H1 (cell line): Measurements from ENCODE around the gene KLHL35. TPM values are rescaled to one million over a fixed set of nuclear protein-coding genes. Genes with fewer than 3 reads are reported as not detected.

ENCODE experiments used
- CTCF ChIA-PET: fragments of 300-600 bp; sonication (Branson Sonifier 250); formaldehyde crosslinking; loops from one replicate; lab custom pipeline; 2021; ENCODE audit not compliant: partially characterized antibody; lab: Charles Lee
- POLR2A ChIA-PET: fragments of 300-600 bp; sonication (Branson Sonifier 250); formaldehyde crosslinking; loops from one replicate; lab custom pipeline; 2021; ENCODE audit warnings: inconsistent platforms; ENCODE audit not compliant: partially characterized antibody; lab: Charles Lee
- DNase-seq, 2 experiments: peaks; one replicate each; pipeline versions ENCODE4 v3.0.0 to v3.0.0-alpha.2; 2010 to 2022; ENCODE audit warnings: low spot score in 2 of 2, low read depth in 1 of 2, mixed read lengths in 1 of 2
- FAIRE-seq: peaks from 2 replicates; lab custom pipeline; 2011; peaks lifted over from hg19 to GRCh38; lab: Jason Lieb, UNC
- H2AFZ ChIP-seq: 2 replicates; pipeline ENCODE4 v1.8.1; 2012; ENCODE audit warnings: low read length, inconsistent platforms
- H2AK5ac ChIP-seq: 2 replicates; pipeline ENCODE4 v1.6.1; 2013; ENCODE audit warnings: low read depth, low read length
- H2BK120ac ChIP-seq: replicated peaks from 2 replicates; pipeline ENCODE3; 2013; ENCODE audit warnings: low read depth, low read length, inconsistent platforms
- H2BK12ac ChIP-seq: 2 replicates; pipeline ENCODE4 v1.6.1; 2013; ENCODE audit warnings: low read depth, low read length
- H2BK15ac ChIP-seq: 2 replicates; pipeline ENCODE4 v1.6.1; 2013; ENCODE audit warnings: low read length
- H2BK20ac ChIP-seq: 2 replicates; pipeline ENCODE4 v1.6.1; 2013; ENCODE audit warnings: low read length
- H2BK5ac ChIP-seq: 2 replicates; pipeline ENCODE4 v1.6.1; 2013; ENCODE audit warnings: low read depth, low read length
- H3K14ac ChIP-seq: 2 replicates; pipeline ENCODE4 v1.6.1; 2013; ENCODE audit warnings: inconsistent platforms; ENCODE audit not compliant: insufficient read length
- H3K18ac ChIP-seq: 2 replicates; pipeline ENCODE4 v1.6.1; 2013; ENCODE audit warnings: low read length; ENCODE audit errors: extremely low read depth
- H3K23ac ChIP-seq: 2 replicates; pipeline ENCODE4 v1.6.1; 2013; ENCODE audit warnings: inconsistent platforms; ENCODE audit not compliant: insufficient read length
- H3K23me2 ChIP-seq: 2 replicates; pipeline ENCODE4 v1.6.1; 2013; ENCODE audit warnings: low read depth, low read length
- H3K27ac ChIP-seq: 2 replicates; pipeline ENCODE4 v1.6.1; 2011; ENCODE audit warnings: low read depth, low read length, inconsistent platforms
- H3K27me3 ChIP-seq, 4 experiments: replicated peaks in 1 of 4; 1 replicate in 1 of 4; 2 replicates in 3 of 4; pipeline versions ENCODE4 v1.6.1 to v1.8.1; 2011 to 2013; ENCODE audit warnings: low read length in 3 of 4, mild to moderate bottlenecking in 3 of 4, inconsistent platforms in 2 of 4, mixed read lengths in 2 of 4, moderate library complexity in 1 of 4; ENCODE audit not compliant: control insufficient read depth in 3 of 4, insufficient read depth in 3 of 4; ENCODE audit errors: extremely low read depth in 1 of 4
- H3K36me3 ChIP-seq, 4 experiments: 2 replicates each; pipeline versions ENCODE4 v1.6.1 to v1.8.1; 2011 to 2013; ENCODE audit warnings: mild to moderate bottlenecking in 4 of 4, low read length in 3 of 4, moderate library complexity in 2 of 4, control low read depth in 1 of 4, inconsistent platforms in 1 of 4; ENCODE audit not compliant: insufficient read depth in 4 of 4, control insufficient read depth in 2 of 4
- H3K4ac ChIP-seq: replicated peaks from 2 replicates; pipeline ENCODE3; 2013; ENCODE audit warnings: low read length, low read depth, mixed read lengths, inconsistent platforms; ENCODE audit not compliant: insufficient read length
- H3K4me1 ChIP-seq, 4 experiments: replicated peaks in 1 of 4; 1 replicate in 1 of 4; 2 replicates in 3 of 4; pipeline versions ENCODE4 v1.6.1 to v1.8.1; 2011 to 2013; ENCODE audit warnings: low read length in 3 of 4, inconsistent platforms in 2 of 4, mixed read lengths in 1 of 4; ENCODE audit not compliant: insufficient read depth in 4 of 4, control insufficient read depth in 3 of 4
- H3K4me2 ChIP-seq, 2 experiments: 2 replicates each; pipeline versions ENCODE4 v1.6.1 to v1.8.1; 2011 to 2013; ENCODE audit warnings: low read depth in 2 of 2, low read length in 2 of 2, control low read depth in 1 of 2, inconsistent platforms in 1 of 2, mild to moderate bottlenecking in 1 of 2; ENCODE audit not compliant: insufficient read depth in 1 of 2
- H3K4me3 ChIP-seq, 4 experiments: fragments of 200-600, 300-600 bp in 1 of 4; sonication (generic), shearing (Covaris generic), sonication (Bioruptor Twin) in 1 of 4; 2 replicates each; pipeline versions ENCODE4 v1.5.1 to v1.8.1; 2011 to 2016; ENCODE audit warnings: low read length in 4 of 4, low read depth in 3 of 4, control low read depth in 2 of 4, inconsistent platforms in 2 of 4, mild to moderate bottlenecking in 2 of 4, mixed read lengths in 1 of 4, moderate library complexity in 1 of 4; ENCODE audit not compliant: insufficient read depth in 2 of 4; ENCODE audit errors: extremely low read depth in 1 of 4
- H3K56ac ChIP-seq: replicated peaks from 2 replicates; pipeline ENCODE3; 2013; ENCODE audit warnings: low read depth, mild to moderate bottlenecking, mixed read lengths, low read length, inconsistent platforms; ENCODE audit not compliant: insufficient read length
- H3K79me1 ChIP-seq: 2 replicates; pipeline ENCODE4 v1.6.1; 2013; ENCODE audit warnings: low read depth, low read length, control low read depth
- H3K79me2 ChIP-seq, 2 experiments: 2 replicates each; pipeline versions ENCODE4 v1.6.1 to v1.8.1; 2012 to 2013; ENCODE audit warnings: low read length in 2 of 2, mild to moderate bottlenecking in 2 of 2, inconsistent platforms in 1 of 2; ENCODE audit not compliant: insufficient read depth in 2 of 2, control insufficient read depth in 1 of 2
- H3K9ac ChIP-seq, 4 experiments: replicated peaks in 1 of 4; 1 replicate in 1 of 4; 2 replicates in 3 of 4; pipeline versions ENCODE4 v1.6.1 to v1.8.1; 2011 to 2013; ENCODE audit warnings: low read depth in 3 of 4, low read length in 3 of 4, control low read depth in 2 of 4, mild to moderate bottlenecking in 2 of 4, moderate library complexity in 2 of 4, inconsistent platforms in 1 of 4; ENCODE audit errors: extremely low read depth in 1 of 4
- H3K9me3 ChIP-seq, 2 experiments: 2 replicates each; pipeline versions ENCODE4 v1.6.1 to v1.8.1; 2012 to 2013; ENCODE audit warnings: mild to moderate bottlenecking in 2 of 2, moderate library complexity in 2 of 2, control low read depth in 1 of 2, inconsistent platforms in 1 of 2, low read depth in 1 of 2, low read length in 1 of 2, mixed read lengths in 1 of 2; ENCODE audit not compliant: insufficient read depth in 2 of 2
- H4K20me1 ChIP-seq, 2 experiments: replicated peaks in 1 of 2; 2 replicates each; pipeline versions ENCODE3 to v1.8.1; 2011 to 2013; ENCODE audit warnings: inconsistent platforms in 2 of 2, low read length in 2 of 2, mild to moderate bottlenecking in 1 of 2; ENCODE audit not compliant: insufficient read depth in 2 of 2, control insufficient read depth in 1 of 2
- H4K5ac ChIP-seq: 2 replicates; pipeline ENCODE4 v1.6.1; 2013; ENCODE audit warnings: low read length, low read depth, mixed read lengths, inconsistent platforms; ENCODE audit not compliant: insufficient read length
- H4K8ac ChIP-seq: 2 replicates; pipeline ENCODE4 v1.8.0; 2013; ENCODE audit warnings: mild to moderate bottlenecking, moderate library complexity, low read length, inconsistent platforms; ENCODE audit not compliant: insufficient read depth; ENCODE audit errors: extremely low read depth
- H4K91ac ChIP-seq: replicated peaks from 2 replicates; pipeline ENCODE3; 2013; ENCODE audit warnings: low read length, mixed read lengths, inconsistent platforms; ENCODE audit not compliant: insufficient read length
- ASH2L ChIP-seq: fragments of 200-600, 300-600 bp; sonication (generic); IDR thresholded peaks from one replicate; pipeline ENCODE4 v1.7.1; 2017; ENCODE audit warnings: low read length
- EP300 ChIP-seq, 2 experiments: IDR thresholded peaks; 1 replicate in 1 of 2; 2 replicates in 1 of 2; pipeline ENCODE4 v1.6.1; 2011 to 2012; ENCODE audit warnings: low read depth in 2 of 2, low read length in 2 of 2, mild to moderate bottlenecking in 2 of 2, borderline replicate concordance in 1 of 2, inconsistent platforms in 1 of 2, moderate library complexity in 1 of 2
- FOSL1 ChIP-seq: IDR thresholded peaks from 2 replicates; pipeline ENCODE4 v1.6.1; 2011; ENCODE audit warnings: mild to moderate bottlenecking, low read depth, low read length, moderate library complexity; ENCODE audit not compliant: insufficient read depth
- GABPA ChIP-seq: IDR thresholded peaks from 2 replicates; pipeline ENCODE4 v1.6.1; 2011; ENCODE audit warnings: mild to moderate bottlenecking, low read length, moderate library complexity, borderline replicate concordance; ENCODE audit not compliant: insufficient read depth
- JUN ChIP-seq: IDR thresholded peaks from 2 replicates; pipeline ENCODE4 v1.6.1; 2011; ENCODE audit warnings: low read depth, mild to moderate bottlenecking, improper control_type of control experiment, low read length
- KDM1A ChIP-seq: fragments of 200-600, 300-600 bp; sonication (generic); IDR thresholded peaks from 2 replicates; pipeline ENCODE4 v1.7.1; 2016; ENCODE audit warnings: mild to moderate bottlenecking, low read length, borderline replicate concordance
- NANOG ChIP-seq: IDR thresholded peaks from 2 replicates; pipeline ENCODE4 v1.6.1; 2011; ENCODE audit warnings: low read length, low read depth, mild to moderate bottlenecking, inconsistent platforms; ENCODE audit not compliant: insufficient read depth, poor library complexity, severe bottlenecking
- RBBP5 ChIP-seq: IDR thresholded peaks from 2 replicates; pipeline ENCODE4 v1.7.1; 2012; ENCODE audit warnings: low read depth, mild to moderate bottlenecking, inconsistent platforms, low read length, moderate library complexity, borderline replicate concordance
- SRF ChIP-seq: IDR thresholded peaks from 2 replicates; pipeline ENCODE4 v1.6.1; 2011; ENCODE audit warnings: mild to moderate bottlenecking, low read depth, low read length, moderate library complexity
- WGBS, 2 experiments: shearing (Covaris generic) in 1 of 2; methylation state at CpG; one replicate each; pipeline versions ENCODE4 v1.1.6 to v1.1.7; 2013 to 2015; ENCODE audit warnings: low lambda C conversion rate in 2 of 2, mixed read lengths in 2 of 2, inconsistent platforms in 1 of 2, low coverage in 1 of 2, missing lambda C conversion rate in 1 of 2; ENCODE audit not compliant: insufficient replicate concordance in 2 of 2, insufficient coverage in 1 of 2, insufficient read length in 1 of 2; ENCODE audit errors: extremely low coverage in 1 of 2, missing lambda C conversion rate in 1 of 2; 5-methylcytosine and 5-hydroxymethylcytosine counted together
- polyA plus RNA-seq, 7 experiments: library from polyadenylated mRNA; depleted of rRNA in 3 of 7; stranded (reverse) in 5 of 7; unstranded in 2 of 7; fragments of >200 nt in 5 of 7; fragments of 200-250 nt in 2 of 7; gene quantifications; 1 replicate in 5 of 7; 2 replicates in 1 of 7; 4 replicates in 1 of 7; pipeline versions ENCODE4 v1.2.1 to v1.2.3, GENCODE V29; 2011 to 2013; ENCODE audit warnings: missing spikeins in 2 of 7, mixed read lengths in 2 of 7
- total RNA-seq: library from RNA; stranded (reverse); fragmentation: NEBNext Ultra II Directional; extraction: Animal tissue kit (Norgen Biotek cat#: 25700); gene quantifications from 2 replicates; pipeline ENCODE4 v1.2.1, GENCODE V29; 2021
- TF ChIP-seq, protein P1 (sequence below): IDR thresholded peaks from 2 replicates; pipeline ENCODE4 v1.6.1; 2012; ENCODE audit warnings: low read length, inconsistent platforms

The KLHL35 gene
- total and polyA plus RNA-seq, 2 of the 8 experiments (the other 6 are each of a cell fraction or from before 2014, with no cell fraction given), result 0.35 to 0.41 TPM

- no peaks in the 10 kb centered on the region; a peak in 1 of 7 replicates for H3K27me3 ChIP-seq
- no peaks in the 10 kb centered on the region for H3K36me3 ChIP-seq
- no peak overlapping the region for H2BK12ac ChIP-seq
- no peak overlapping the region for H3K56ac ChIP-seq
- H3K14ac ChIP-seq, result no peak overlapping the region
- no peak for DNase-seq
- no peak overlapping the region for H4K8ac ChIP-seq
- no peak overlapping the region for H3K9ac ChIP-seq
- WGBS, 2 experiments, result 88 to 100% methylated on average over 2 to 4 of the region's 4 CpGs
- no peaks in the 10 kb centered on the region for H4K20me1 ChIP-seq
- no peak overlapping the region for H2BK5ac ChIP-seq
- no peaks in the 10 kb centered on the region for H3K79me1 ChIP-seq
- H2AK5ac ChIP-seq, result no peak overlapping the region
- H3K4me1 ChIP-seq, result no peaks in the 10 kb centered on the region
- no peak overlapping the region for H4K91ac ChIP-seq
- H4K5ac ChIP-seq, result no peak overlapping the region
- ChIA-PET POLR2A (interaction anchor here (1.1 to 1.7 kb wide), 3 partner anchors 12 to 26 kb away, joined by 3 to 6 read pairs (median 4); no protein-coding TSS in a partner anchor), CTCF (interaction anchor here (0.5 to 3.9 kb wide), 14 partner anchors 8 to 95 kb away, joined by 3 to 25 read pairs (median 4); partner anchors contain the start of gene ARRB1)
- no peak overlapping the region for H3K23ac ChIP-seq
- FAIRE-seq, result no peak
- no peak overlapping the region for H3K4me3 ChIP-seq
- TF ChIP-seq SRF (no peak), RBBP5 (no peak), GABPA (no peak), ASH2L (no peak), EP300 (IDR thresholded peaks at IDR 0.05; ENCODE audit: borderline replicate concordance in 1 of 2, low read depth in 2 of 2, low read length in 2 of 2) (no peak), JUN (no peak), NANOG (no peak), FOSL1 (no peak), KDM1A (no peak)
- TF ChIP-seq, protein P1, sequence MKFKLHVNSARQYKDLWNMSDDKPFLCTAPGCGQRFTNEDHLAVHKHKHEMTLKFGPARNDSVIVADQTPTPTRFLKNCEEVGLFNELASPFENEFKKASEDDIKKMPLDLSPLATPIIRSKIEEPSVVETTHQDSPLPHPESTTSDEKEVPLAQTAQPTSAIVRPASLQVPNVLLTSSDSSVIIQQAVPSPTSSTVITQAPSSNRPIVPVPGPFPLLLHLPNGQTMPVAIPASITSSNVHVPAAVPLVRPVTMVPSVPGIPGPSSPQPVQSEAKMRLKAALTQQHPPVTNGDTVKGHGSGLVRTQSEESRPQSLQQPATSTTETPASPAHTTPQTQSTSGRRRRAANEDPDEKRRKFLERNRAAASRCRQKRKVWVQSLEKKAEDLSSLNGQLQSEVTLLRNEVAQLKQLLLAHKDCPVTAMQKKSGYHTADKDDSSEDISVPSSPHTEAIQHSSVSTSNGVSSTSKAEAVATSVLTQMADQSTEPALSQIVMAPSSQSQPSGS, result no peak
- H3K79me2 ChIP-seq, result no peaks in the 10 kb centered on the region
- H2BK20ac ChIP-seq, result no peak overlapping the region; the same call in 1 of the 2 replicates
- H2BK120ac ChIP-seq, result no peak overlapping the region
- H3K9me3 ChIP-seq, result no peaks in the 10 kb centered on the region
- no peak overlapping the region for H3K27ac ChIP-seq
- H3K23me2 ChIP-seq, result no peaks in the 10 kb centered on the region
- no peak overlapping the region for H3K18ac ChIP-seq
- H3K4me2 ChIP-seq, result no peak overlapping the region
- no peak overlapping the region for H3K4ac ChIP-seq
- H2AFZ ChIP-seq, result no peak overlapping the region
- H2BK15ac ChIP-seq, result no peak overlapping the region
Measured at GRCh38 chr11:75374646-75375045, 58.4 kb downstream of the KLHL35 start.
